ENCODE measurements around the gene CLIP2. TPM values are rescaled to one million over a fixed set of nuclear protein-coding genes. Genes with fewer than 3 reads are reported as not detected.

Gene CLIP2
- total RNA-seq, 1 experiment from 2014 or later = 39.9 TPM

DNA sequence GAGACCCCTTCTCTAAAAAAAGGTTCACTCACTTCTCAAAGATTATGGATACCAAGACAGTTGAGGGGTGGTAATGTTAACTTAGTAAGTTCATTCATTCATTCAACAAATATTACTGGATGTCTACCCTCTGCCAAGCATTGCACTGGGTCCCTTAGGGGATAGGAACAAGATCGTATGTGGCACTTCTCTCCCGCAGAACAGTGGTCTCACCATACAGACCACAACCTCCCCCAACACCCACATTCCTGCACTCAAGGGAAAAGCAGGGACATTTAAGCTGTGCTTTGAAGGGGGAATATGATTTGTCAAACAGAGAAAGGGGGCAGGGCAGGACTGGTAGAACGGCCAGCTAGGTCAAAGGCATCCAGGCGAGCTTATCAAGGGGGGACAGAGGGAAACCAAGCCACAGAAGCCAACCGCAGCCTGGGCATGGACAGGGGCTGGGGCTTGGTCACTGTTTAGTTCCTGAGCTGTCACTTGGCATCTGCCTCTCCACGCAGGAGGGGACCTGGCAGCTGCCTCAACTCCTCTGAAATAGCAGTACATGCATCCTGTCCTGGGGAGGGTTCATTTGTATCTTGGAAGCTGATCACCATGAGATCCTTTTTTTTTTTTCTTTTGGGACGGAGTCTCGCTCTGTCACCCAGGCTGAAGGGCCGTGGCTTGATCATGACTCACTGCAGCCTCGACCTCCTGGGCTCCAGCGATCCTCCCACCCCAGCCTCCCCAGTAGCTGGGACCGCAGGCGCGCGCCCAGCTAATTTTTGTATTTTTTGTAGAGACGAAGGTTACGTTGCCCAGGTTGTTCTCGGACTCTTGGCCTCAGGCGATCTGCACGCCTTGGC lies 949 bp upstream of the CLIP2 start:
- POLR2A ChIA-PET = interaction anchor here (0.7 kb wide), 2 partner anchors 25 to 214 kb away, joined by 3 to 5 read pairs; no protein-coding TSS in a partner anchor
- BruUV-seq (replicated peaks) = TSS peak; percentile 89
- in situ Hi-C loops (cut with HindIII; ENCODE audit: low pct_unique_long_range_greater_than_20kb, low sequenced_read_pairs) = no loop called here

DNA sequence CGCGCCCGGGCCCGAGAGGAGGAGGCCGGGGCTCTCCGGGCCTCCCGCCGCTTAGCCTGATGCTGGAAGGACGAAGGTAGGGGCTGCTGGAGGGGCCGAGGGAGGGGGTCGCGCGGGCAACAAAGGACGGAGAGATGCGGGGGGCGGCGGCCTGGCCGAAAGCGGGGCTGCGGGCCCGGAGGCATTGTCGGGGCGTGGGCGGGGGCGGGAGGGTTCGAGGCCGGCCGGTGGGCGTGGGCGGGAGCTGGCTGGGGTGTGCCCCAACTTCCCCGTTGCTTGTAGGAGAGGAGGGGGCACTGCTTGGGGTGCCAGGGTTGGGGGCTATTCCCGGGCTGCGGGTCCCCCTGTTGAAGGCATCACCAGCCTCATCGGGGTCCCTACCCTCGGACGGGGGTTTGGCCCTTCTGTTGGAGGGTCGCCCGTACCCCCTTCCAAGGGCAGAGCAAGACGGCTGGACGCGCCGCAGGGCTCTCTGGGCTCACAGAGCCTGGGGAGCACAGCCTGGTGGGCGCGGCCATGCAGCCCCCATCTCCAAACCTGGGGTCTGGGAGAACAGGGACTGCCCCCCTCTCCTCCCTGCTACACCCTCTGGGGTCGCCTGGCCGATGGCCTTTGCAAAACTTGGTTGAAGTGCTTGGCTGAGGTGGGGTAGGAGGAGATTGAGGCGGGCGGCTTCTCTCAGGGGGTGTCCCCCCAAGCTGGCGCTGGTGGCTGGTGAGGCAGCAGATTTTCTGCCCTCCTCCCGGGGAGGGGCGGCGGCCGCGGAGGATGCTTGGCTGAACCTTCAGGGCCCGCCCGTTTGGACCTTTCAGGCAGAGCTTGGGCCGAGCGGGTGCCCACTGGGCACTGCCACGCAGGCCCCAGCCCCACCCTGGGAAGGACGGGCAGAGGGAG lies 699 bp downstream of the CLIP2 start:
- no TSS peak for BruUV-seq (replicated peaks)
- Histone ChIP-seq H3K36me3 (ENCODE audit: control insufficient read depth, insufficient read depth, low read length) (no peaks in the 10 kb centered on the region), H3K4me1 (ENCODE audit: control insufficient read depth, insufficient read depth, low read length) (peaks cover 54% of the 10 kb centered on the region), H3K27me3 (ENCODE audit: control insufficient read depth, insufficient read depth, low read length) (no peaks in the 10 kb centered on the region), H3K27ac (ENCODE audit: low read length) (peak overlapping the region; percentile 78), H3K9me3 (ENCODE audit: control insufficient read depth, insufficient read depth, low read depth, low read length) (no peaks in the 10 kb centered on the region), H3K4me3 (ENCODE audit: low read depth in 2 of 2, low read length in 2 of 2) (peak overlapping the region; percentile 74 to 84)
- intact Hi-C loops (cut with micrococcal nuclease; ENCODE audit: unreplicated experiment) (no loop called here), in situ Hi-C loops (cut with HindIII; ENCODE audit: low pct_unique_long_range_greater_than_20kb, low sequenced_read_pairs) (no loop called here)
- TF ChIP-seq POLR2AphosphoS5 (IDR thresholded peaks at IDR 0.05; ENCODE audit: low read depth, low read length) = no peak
- TF ChIP-seq TCF7L2 (IDR thresholded peaks at IDR 0.05; ENCODE audit: low read depth, low read length) = no peak
- TF ChIP-seq SIN3A (IDR thresholded peaks at IDR 0.05; ENCODE audit: borderline replicate concordance, insufficient read depth, low read depth, low read length) = peak; percentile 26; the same call in 1 of the 2 replicates
- TF ChIP-seq, protein P1, sequence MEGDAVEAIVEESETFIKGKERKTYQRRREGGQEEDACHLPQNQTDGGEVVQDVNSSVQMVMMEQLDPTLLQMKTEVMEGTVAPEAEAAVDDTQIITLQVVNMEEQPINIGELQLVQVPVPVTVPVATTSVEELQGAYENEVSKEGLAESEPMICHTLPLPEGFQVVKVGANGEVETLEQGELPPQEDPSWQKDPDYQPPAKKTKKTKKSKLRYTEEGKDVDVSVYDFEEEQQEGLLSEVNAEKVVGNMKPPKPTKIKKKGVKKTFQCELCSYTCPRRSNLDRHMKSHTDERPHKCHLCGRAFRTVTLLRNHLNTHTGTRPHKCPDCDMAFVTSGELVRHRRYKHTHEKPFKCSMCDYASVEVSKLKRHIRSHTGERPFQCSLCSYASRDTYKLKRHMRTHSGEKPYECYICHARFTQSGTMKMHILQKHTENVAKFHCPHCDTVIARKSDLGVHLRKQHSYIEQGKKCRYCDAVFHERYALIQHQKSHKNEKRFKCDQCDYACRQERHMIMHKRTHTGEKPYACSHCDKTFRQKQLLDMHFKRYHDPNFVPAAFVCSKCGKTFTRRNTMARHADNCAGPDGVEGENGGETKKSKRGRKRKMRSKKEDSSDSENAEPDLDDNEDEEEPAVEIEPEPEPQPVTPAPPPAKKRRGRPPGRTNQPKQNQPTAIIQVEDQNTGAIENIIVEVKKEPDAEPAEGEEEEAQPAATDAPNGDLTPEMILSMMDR (IDR thresholded peaks at IDR 0.05) = no peak
- peak; percentile 24 for ATAC-seq
- no peak for DNase-seq (ENCODE audit: low read depth, low spot score)
- ChIA-PET POLR2A (interaction anchor here (1.0 kb wide), 1 partner anchor 11 kb away, joined by 4 read pairs; no protein-coding TSS in a partner anchor), CTCF (interaction anchor here (3.2 kb wide), 1 partner anchor 15 kb away, joined by 13 read pairs; no protein-coding TSS in a partner anchor)

More for the DNA sequence above, 949 bp upstream of the CLIP2 start:
- TF ChIP-seq SIN3A (IDR thresholded peaks at IDR 0.05; ENCODE audit: borderline replicate concordance, insufficient read depth, low read depth, low read length) (no peak), POLR2AphosphoS5 (IDR thresholded peaks at IDR 0.05; ENCODE audit: low read depth, low read length) (no peak), TCF7L2 (IDR thresholded peaks at IDR 0.05; ENCODE audit: low read depth, low read length) (no peak)
- TF ChIP-seq, protein P1 (IDR thresholded peaks at IDR 0.05) = no peak
- TF ChIP-seq, protein P2, sequence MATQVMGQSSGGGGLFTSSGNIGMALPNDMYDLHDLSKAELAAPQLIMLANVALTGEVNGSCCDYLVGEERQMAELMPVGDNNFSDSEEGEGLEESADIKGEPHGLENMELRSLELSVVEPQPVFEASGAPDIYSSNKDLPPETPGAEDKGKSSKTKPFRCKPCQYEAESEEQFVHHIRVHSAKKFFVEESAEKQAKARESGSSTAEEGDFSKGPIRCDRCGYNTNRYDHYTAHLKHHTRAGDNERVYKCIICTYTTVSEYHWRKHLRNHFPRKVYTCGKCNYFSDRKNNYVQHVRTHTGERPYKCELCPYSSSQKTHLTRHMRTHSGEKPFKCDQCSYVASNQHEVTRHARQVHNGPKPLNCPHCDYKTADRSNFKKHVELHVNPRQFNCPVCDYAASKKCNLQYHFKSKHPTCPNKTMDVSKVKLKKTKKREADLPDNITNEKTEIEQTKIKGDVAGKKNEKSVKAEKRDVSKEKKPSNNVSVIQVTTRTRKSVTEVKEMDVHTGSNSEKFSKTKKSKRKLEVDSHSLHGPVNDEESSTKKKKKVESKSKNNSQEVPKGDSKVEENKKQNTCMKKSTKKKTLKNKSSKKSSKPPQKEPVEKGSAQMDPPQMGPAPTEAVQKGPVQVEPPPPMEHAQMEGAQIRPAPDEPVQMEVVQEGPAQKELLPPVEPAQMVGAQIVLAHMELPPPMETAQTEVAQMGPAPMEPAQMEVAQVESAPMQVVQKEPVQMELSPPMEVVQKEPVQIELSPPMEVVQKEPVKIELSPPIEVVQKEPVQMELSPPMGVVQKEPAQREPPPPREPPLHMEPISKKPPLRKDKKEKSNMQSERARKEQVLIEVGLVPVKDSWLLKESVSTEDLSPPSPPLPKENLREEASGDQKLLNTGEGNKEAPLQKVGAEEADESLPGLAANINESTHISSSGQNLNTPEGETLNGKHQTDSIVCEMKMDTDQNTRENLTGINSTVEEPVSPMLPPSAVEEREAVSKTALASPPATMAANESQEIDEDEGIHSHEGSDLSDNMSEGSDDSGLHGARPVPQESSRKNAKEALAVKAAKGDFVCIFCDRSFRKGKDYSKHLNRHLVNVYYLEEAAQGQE (IDR thresholded peaks at IDR 0.05; ENCODE audit: insufficient read depth in 1 of 2, low read depth in 2 of 2, low read length in 1 of 2) = no peak
- DNase-seq (ENCODE audit: low read depth, low spot score) (no peak), ATAC-seq (peak; percentile 2; the same call in 1 of the 2 replicates)
- no peaks in the 10 kb centered on the region for H3K36me3 ChIP-seq (ENCODE audit: control insufficient read depth, insufficient read depth, low read length)
- CTCF ChIA-PET = interaction anchor here (0.6 to 3.2 kb wide), 5 partner anchors 10 to 297 kb away, joined by 3 to 13 read pairs (median 3); no protein-coding TSS in a partner anchor
- intact Hi-C loops (cut with micrococcal nuclease; ENCODE audit: unreplicated experiment) = no loop called here
- H3K27ac ChIP-seq (ENCODE audit: low read length) = peak overlapping the region; percentile 89
- H3K4me1 ChIP-seq (ENCODE audit: control insufficient read depth, insufficient read depth, low read length) = peaks cover 57% of the 10 kb centered on the region
- no peaks in the 10 kb centered on the region for H3K27me3 ChIP-seq (ENCODE audit: control insufficient read depth, insufficient read depth, low read length)
- H3K4me3 ChIP-seq (ENCODE audit: low read depth in 2 of 2, low read length in 2 of 2) = peak overlapping the region; percentile 74 to 79
- no peaks in the 10 kb centered on the region for H3K9me3 ChIP-seq (ENCODE audit: control insufficient read depth, insufficient read depth, low read depth, low read length)

Measured in Panc1 (cell line).